IgD-negative memory B cell (primary cell): Measurements from ENCODE around the gene TOB2. TPM values are rescaled to one million over a fixed set of nuclear protein-coding genes. Genes with fewer than 3 reads are reported as not detected.
"Not testable (repeated sequence)": the region's sequence is repeated elsewhere in the genome, so short reads cannot be mapped to it uniquely, and the experiment has no call there.

Source experiments
- H3K27ac Mint-ChIP-seq, 3 donors: one replicate each; pipeline ENCODE4 v1.8.0; 2020 to 2022; ENCODE audit warnings: mild to moderate bottlenecking in 3 of 3, mixed read lengths in 3 of 3, moderate library complexity in 1 of 3
- H3K27me3 Mint-ChIP-seq: one replicate; pipeline ENCODE4 v1.8.0; 2021; ENCODE audit warnings: mixed read lengths
- H3K36me3 Mint-ChIP-seq: one replicate; pipeline ENCODE4 v1.8.0; 2020; ENCODE audit warnings: mild to moderate bottlenecking, mixed read lengths
- H3K4me1 Mint-ChIP-seq, 3 donors: one replicate each; pipeline ENCODE4 v1.8.0; 2020 to 2022; ENCODE audit warnings: mixed read lengths in 3 of 3, mild to moderate bottlenecking in 1 of 3
- H3K4me3 Mint-ChIP-seq, 4 donors: one replicate each; pipeline ENCODE4 v1.8.0; 2020 to 2022; ENCODE audit warnings: mild to moderate bottlenecking in 4 of 4, mixed read lengths in 4 of 4, moderate library complexity in 3 of 4
- H3K9me3 Mint-ChIP-seq, 3 donors: one replicate each; pipeline ENCODE4 v1.8.0; 2020 to 2021; ENCODE audit warnings: mixed read lengths in 3 of 3, mild to moderate bottlenecking in 1 of 3
- polyA plus RNA-seq: library from polyadenylated mRNA; unstranded; fragments of 300-500 nt; fragmentation: Illumina TruSeq; gene quantifications from one replicate; pipeline ENCODE4 v1.2.3, GENCODE V29; 2021

The TOB2 gene
- polyA plus RNA-seq, 1 donor from 2014 or later = 52.2 TPM

GRCh38 chr22:41418717-41419116 lies 27.9 kb downstream of the TOB2 start:
- H3K4me1 Mint-ChIP-seq = peaks cover 22 to 32% (median 23%) of the 10 kb centered on the region in 3 donors
- H3K36me3 Mint-ChIP-seq = peaks cover under 1% of the 10 kb centered on the region
- peak overlapping the region in 1 of 4 donors; percentile 35 for H3K4me3 Mint-ChIP-seq
- peak overlapping the region in 1 of 3 donors; percentile 42 for H3K27ac Mint-ChIP-seq
- no peaks in the 10 kb centered on the region for H3K9me3 Mint-ChIP-seq
- H3K27me3 Mint-ChIP-seq = no peaks in the 10 kb centered on the region

GRCh38 chr22:41417622-41418390 lies 28.8 kb downstream of the TOB2 start:
- peak overlapping the region in 1 of 4 donors; percentile 35 for H3K4me3 Mint-ChIP-seq
- H3K4me1 Mint-ChIP-seq = peaks cover 19 to 31% (median 21%) of the 10 kb centered on the region in 3 donors
- no peaks in the 10 kb centered on the region for H3K9me3 Mint-ChIP-seq
- no peaks in the 10 kb centered on the region for H3K27me3 Mint-ChIP-seq
- peak overlapping the region in 1 of 3 donors; percentile 10 for H3K27ac Mint-ChIP-seq
- H3K36me3 Mint-ChIP-seq = no peaks in the 10 kb centered on the region

DNA sequence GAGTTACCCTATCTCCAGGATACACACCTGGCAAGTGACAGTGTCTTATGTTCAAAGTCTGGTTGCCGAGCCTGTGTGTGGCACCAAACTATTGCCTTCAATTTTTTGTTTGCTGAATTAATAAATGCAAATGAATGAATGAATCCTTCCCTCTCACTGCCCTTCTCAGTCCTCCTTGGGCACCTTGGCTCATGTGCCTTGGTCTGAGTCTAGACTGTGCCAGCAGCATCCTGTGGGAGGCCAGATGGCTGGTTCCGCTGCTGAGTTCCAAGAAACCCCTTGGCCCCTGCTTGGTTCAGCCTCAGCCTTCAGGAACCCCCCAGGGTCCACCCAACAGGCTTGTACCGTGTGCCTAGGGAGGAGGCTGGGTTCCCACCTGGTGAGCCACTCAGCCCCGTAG lies 31.0 kb downstream of the TOB2 start:
- H3K9me3 Mint-ChIP-seq = no peaks in the 10 kb centered on the region
- no peaks in the 10 kb centered on the region for H3K27me3 Mint-ChIP-seq
- H3K4me1 Mint-ChIP-seq = peaks cover 26 to 29% (median 27%) of the 10 kb centered on the region in 3 donors
- H3K27ac Mint-ChIP-seq = peak overlapping the region; percentile 93 to 99 (median 98)
- peak overlapping the region in 3 of 4 donors; percentile 89 to 98 (median 92) for H3K4me3 Mint-ChIP-seq
- H3K36me3 Mint-ChIP-seq = no peaks in the 10 kb centered on the region

GRCh38 chr22:41411021-41411851 lies 35.4 kb downstream of the TOB2 start:
- Mint-ChIP-seq H3K27me3 (no peaks in the 10 kb centered on the region), H3K9me3 (no peaks in the 10 kb centered on the region), H3K4me3 (peak overlapping the region in 3 of 4 donors; percentile 22 to 73 (median 59)), H3K27ac (peak overlapping the region; percentile 91 to 94 (median 93)), H3K4me1 (peaks cover 26 to 34% (median 31%) of the 10 kb centered on the region in 3 donors), H3K36me3 (no peaks in the 10 kb centered on the region)

- Mint-ChIP-seq H3K27me3 (no peaks in the 10 kb centered on the region), H3K27ac (peak overlapping the region in 2 of 3 donors; percentile 91 to 93), H3K9me3 (no peaks in the 10 kb centered on the region), H3K36me3 (no peaks in the 10 kb centered on the region), H3K4me3 (peak overlapping the region in 2 of 4 donors; percentile 22 to 57), H3K4me1 (peaks cover 26 to 39% (median 30%) of the 10 kb centered on the region in 3 donors)
Measured at GRCh38 chr22:41410311-41410751, 36.3 kb downstream of the TOB2 start.

GRCh38 chr22:41408665-41409064 lies 37.9 kb downstream of the TOB2 start:
- H3K36me3 Mint-ChIP-seq = no peaks in the 10 kb centered on the region
- no peaks in the 10 kb centered on the region for H3K9me3 Mint-ChIP-seq
- H3K27ac Mint-ChIP-seq = peak overlapping the region in 2 of 3 donors; percentile 88 to 89
- H3K4me1 Mint-ChIP-seq = peaks cover 20 to 36% (median 30%) of the 10 kb centered on the region in 3 donors
- peak overlapping the region in 2 of 4 donors; percentile 17 to 68 for H3K4me3 Mint-ChIP-seq
- no peaks in the 10 kb centered on the region for H3K27me3 Mint-ChIP-seq

- Mint-ChIP-seq H3K27me3 (no peaks in the 10 kb centered on the region), H3K27ac (peak overlapping the region; percentile 78 to 95 (median 88)), H3K4me3 (peak overlapping the region in 3 of 4 donors; percentile 60 to 79 (median 68)), H3K4me1 (peaks cover 22 to 35% (median 31%) of the 10 kb centered on the region in 3 donors), H3K9me3 (no peaks in the 10 kb centered on the region), H3K36me3 (no peaks in the 10 kb centered on the region)
Measured at GRCh38 chr22:41407433-41407832, 39.2 kb downstream of the TOB2 start.

DNA sequence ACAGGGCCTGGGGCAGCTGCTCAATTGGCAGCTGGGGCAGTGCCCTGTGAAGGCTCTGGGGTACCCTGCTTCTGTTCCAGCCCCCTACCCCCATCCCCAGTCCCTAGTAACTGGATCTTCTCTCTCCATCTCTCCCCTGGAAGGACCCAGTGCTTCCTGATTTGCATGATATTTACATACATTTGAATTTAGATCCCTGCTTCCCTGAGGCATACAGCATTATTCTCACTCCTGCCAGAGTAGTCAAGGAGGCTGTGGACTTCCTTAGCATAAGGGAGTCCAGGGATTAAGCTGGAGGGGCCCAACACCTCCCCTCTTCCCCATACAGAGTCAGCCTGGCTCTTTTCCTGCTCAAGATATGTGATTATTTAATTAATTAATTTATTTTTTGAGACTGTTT lies 40.2 kb downstream of the TOB2 start:
- H3K27ac Mint-ChIP-seq = peak overlapping the region in 1 of 3 donors; percentile 95
- no peaks in the 10 kb centered on the region for H3K27me3 Mint-ChIP-seq
- H3K9me3 Mint-ChIP-seq = no peaks in the 10 kb centered on the region
- H3K4me1 Mint-ChIP-seq = peaks cover 16 to 28% (median 25%) of the 10 kb centered on the region in 3 donors
- H3K36me3 Mint-ChIP-seq = no peaks in the 10 kb centered on the region
- peak overlapping the region in 1 of 4 donors; percentile 38 for H3K4me3 Mint-ChIP-seq

GRCh38 chr22:41405588-41405987 lies 41.0 kb downstream of the TOB2 start:
- peaks cover 9 to 27% (median 21%) of the 10 kb centered on the region in 3 donors for H3K4me1 Mint-ChIP-seq
- no peaks in the 10 kb centered on the region for H3K27me3 Mint-ChIP-seq
- H3K4me3 Mint-ChIP-seq = peak overlapping the region in 2 of 4 donors; percentile 33 to 58
- no peaks in the 10 kb centered on the region for H3K9me3 Mint-ChIP-seq
- no peaks in the 10 kb centered on the region for H3K36me3 Mint-ChIP-seq
- peak overlapping the region; percentile 37 to 95 (median 86) for H3K27ac Mint-ChIP-seq

DNA sequence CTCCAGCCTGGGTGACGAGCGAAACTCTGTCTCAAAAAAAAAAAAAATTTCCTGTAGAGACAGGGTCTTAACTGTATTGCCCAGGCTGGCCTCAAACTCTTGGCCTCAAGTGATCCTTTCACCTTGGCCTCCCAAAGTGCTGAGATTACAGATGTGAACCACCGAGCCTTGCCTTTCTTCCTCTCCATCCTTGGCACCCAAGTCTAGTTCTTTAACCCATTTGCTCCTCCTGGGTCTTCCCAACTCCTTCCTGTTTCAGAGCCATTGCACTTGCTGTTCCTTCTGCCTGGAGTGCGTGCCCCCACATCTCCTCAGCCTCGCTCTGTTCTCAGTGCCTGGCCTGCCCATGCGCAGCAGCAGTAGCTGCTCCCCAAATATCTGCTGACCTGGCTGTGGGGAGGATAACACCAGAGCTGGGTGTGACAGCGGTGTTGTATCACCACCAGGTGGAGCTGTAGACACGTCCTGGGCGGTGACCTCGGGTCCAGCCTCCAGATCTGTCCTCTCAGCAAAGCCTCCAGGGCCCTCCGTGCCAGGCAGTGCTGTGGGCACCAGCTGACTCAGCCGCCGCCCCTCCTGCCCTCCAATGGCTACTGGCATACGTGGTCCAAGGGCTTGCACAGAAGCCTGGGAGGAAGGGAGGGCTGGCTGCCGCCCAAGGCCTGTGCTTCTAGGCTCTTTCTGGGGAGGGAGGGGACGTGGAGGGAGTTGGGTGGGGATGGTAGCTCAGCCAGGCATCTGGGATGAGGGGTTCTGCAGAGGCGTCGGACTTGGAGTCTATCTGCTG lies 42.9 kb downstream of the TOB2 start:
- Mint-ChIP-seq H3K27me3 (no peaks in the 10 kb centered on the region), H3K36me3 (no peaks in the 10 kb centered on the region), H3K4me1 (peaks cover 9 to 27% (median 18%) of the 10 kb centered on the region in 3 donors), H3K9me3 (no peaks in the 10 kb centered on the region), H3K4me3 (peak overlapping the region in 2 of 4 donors; percentile 2 to 51), H3K27ac (peak overlapping the region in 1 of 3 donors; percentile 39)

DNA sequence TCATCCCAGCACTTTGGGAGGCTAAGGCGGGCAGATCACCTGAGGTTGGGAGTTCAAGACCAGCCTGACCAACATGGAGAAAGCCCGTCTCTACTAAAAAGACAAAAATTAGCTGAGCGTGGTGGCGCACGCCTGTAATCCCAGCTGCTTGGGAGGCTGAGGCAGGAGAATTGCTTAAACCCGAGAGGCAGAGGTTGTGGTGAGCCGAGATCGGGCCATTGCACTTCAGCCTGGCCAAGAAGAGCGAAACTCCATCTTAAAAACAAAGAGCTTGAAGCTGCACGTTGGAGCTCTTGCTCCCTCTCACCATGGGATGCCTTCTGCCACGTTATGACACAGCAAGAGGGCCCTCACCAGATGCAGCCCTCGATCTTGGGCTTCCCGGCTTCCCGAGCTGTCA lies 43.8 kb downstream of the TOB2 start:
- Mint-ChIP-seq H3K4me1 (peaks cover 9 to 20% (median 13%) of the 10 kb centered on the region in 3 donors), H3K27ac (peak overlapping the region in 1 of 3 donors; percentile 16)
- H3K9me3 Mint-ChIP-seq, H3K27me3 Mint-ChIP-seq, H3K36me3 Mint-ChIP-seq, H3K4me3 Mint-ChIP-seq: not testable (repeated sequence)

DNA sequence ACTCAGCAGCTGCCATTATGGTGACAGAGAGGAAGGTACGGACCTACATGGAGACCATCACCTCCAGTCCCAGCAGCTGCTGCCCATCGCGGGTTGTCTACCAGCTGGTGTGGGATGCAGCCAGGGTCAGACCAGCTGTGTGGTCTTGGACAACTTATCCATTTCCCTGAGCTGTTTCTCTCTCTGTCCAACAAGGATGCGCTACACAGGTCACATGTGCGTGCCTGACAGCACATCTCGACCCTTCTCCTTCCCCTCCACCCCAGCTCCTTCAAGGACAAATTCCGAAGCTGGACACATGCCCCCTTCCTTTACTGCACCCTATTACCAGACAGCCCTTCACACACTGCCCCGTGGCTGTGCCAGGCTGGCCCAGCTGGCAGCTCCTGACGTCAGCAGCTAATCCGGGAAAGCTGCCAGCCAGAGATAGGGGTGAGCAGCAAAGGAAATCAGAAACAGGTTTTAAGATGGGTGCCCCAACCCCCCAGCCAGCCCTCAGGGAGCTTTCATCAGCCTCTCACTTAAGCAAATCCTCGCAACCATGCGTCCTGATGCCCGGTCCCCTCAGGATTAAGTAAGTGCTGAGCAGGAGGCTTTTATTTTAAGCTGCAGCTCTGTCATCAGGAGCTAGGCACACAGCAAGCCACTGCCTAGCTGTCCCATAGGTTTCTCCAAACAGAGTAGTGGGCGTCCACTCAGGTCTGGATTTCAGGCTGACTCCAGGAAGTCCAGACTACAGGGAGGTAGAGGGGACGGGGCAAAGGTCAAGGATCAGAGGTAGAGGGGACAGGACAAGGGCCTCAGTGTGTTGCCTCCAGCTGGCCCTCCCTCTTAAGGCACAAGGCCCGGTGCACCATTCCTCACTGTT lies 44.6 kb downstream of the TOB2 start:
- Mint-ChIP-seq H3K27me3 (no peaks in the 10 kb centered on the region), H3K9me3 (no peaks in the 10 kb centered on the region), H3K4me3 (no peak overlapping the region)

GRCh38 chr22:41398921-41399320 lies 47.7 kb downstream of the TOB2 start:
- Mint-ChIP-seq H3K36me3 (peaks cover 1% of the 10 kb centered on the region), H3K4me1 (peaks cover 4 to 5% (median 4%) of the 10 kb centered on the region in 3 donors), H3K27ac (no peak overlapping the region), H3K27me3 (no peaks in the 10 kb centered on the region), H3K9me3 (no peaks in the 10 kb centered on the region), H3K4me3 (no peak overlapping the region)

More for the DNA sequence above, 44.6 kb downstream of the TOB2 start:
- no peak overlapping the region for H3K27ac Mint-ChIP-seq
- no peaks in the 10 kb centered on the region for H3K36me3 Mint-ChIP-seq
- peaks cover 4 to 15% (median 9%) of the 10 kb centered on the region in 3 donors for H3K4me1 Mint-ChIP-seq
